NOMO-1 treated with DMSO at 0.1 percent for 48 hours (cell line): Measurements from ENCODE around the gene CCL25.

ENCODE experiments used
- DNase-seq: peaks from one replicate; lab custom pipeline; 2025; ENCODE audit not compliant: unreplicated experiment; lab: John Stamatoyannopoulos, UW

The CCL25 gene

DNA sequence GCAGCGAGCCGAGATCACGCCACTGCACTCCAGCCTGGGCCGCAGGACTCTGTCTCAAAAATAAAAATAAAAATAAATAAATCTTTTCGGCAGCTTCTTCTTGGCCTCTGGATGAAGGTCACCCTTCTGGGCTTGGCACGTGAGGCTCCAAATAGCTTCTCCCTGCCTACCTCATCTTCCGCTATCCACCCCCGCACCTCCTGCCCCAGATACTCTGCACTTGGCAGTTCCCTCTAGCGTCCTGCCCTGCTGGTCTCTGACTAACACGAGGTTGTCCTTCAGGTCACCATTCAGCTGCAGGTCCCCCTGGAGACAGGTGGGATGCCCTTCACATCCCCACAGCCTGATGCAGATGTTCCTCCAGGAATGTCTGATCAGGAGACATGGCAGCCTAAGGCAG is 8.5 kb upstream of the CCL25 start:
- no peak for DNase-seq

DNA sequence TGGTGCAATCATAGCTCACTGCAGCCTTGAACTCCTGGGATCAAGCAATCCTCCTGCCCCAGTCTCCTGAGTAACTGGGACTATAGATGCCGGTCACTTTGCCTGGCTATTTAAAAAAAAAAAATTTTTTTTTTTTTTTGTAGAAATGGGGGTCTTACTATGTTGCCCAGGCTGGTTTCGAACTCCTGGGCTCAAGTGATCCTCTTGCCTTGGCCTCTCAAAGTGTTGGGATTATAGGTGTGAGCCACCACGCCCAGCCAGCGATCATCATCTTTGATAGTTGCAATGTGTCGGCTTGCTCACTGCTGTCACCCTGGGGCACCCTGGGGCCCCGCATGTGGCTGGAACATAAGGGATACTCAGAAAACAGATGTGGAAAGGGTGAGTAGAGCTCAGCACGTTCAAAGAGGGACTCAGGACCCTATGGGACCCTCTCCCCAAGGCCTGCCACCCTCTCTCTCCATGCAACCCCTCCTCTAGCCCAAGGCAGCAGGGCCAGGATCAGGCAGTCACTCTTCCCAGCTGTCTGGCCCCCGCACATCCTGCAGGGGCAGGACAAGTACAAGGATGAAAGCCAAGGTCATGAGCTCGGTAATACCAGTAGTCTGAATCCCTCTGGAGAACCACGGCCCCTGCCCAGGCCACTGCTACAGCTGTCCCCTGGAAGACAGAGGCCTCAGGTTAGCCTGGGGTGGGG is 6.5 kb upstream of the CCL25 start:
- DNase-seq, result no peak

DNA sequence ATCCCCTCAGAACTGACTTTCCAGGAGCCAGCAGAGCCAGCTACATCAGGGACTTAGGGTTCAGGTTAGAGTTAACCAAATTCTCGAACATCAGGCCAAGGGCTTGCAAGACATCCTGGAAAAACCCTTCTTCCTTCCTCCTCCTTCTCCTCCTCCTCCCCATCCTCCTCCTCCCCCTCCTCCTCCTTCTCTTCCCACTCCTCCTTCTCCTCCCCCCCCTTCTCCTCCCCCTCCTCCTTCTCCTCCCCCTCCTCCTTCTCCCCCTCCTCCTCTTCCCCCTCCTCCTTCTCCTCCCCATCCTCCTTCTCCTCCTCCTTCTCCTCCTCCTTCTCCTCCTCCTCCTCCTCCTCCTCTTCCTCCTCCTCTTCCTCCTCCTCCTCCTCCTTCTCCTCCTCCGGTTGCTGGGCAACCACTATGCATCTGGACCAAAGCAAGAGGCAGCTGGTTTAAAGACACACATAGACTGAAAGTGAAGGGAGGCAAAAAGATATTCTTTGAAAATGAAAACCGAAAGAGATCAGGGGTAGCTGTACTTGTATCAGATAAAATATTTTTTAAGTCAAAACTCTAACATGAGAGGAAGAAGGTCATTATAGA is 5.9 kb upstream of the CCL25 start:
- no peak for DNase-seq

DNA sequence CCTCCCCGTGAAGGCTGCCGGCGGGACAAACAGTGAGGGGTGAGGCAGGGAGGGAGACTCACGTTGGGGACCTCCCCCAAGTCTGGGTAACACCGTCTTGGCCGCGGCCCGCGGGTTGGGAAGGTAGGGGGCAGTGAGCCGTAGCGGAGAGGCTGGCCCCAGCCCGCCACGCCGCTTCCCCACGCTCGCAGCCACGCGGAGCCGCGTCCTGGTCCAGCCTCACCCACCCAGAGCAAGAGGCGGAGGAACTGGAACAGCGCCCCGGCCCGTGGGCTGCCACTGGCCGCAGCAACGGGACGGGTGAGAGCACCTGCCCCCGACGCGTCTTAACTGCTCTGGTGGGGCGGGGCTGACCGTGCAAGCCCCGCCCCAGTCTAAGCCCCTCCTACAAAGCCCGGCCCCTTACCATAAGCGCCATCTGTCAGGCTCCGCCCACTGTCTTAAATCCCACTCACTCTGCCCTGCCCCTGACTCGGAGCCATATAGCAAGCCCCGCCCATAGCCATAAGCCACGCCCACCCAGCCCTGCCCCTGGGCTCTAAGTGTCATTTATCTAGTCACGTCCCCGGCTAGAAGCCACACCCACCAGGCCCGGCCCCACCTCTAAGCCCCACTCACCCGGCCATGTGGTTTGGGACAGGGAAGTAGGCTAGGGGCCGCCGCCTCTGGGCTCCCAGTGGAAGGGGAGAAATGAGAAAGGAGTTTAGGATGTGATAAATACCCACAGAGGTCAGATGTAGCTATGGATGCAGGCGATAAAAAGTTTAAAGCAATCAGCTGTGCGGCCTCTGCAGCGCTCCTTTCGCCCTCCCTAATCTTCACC is 2.1 kb upstream of the CCL25 start:
- DNase-seq, result peak; percentile 98

DNA sequence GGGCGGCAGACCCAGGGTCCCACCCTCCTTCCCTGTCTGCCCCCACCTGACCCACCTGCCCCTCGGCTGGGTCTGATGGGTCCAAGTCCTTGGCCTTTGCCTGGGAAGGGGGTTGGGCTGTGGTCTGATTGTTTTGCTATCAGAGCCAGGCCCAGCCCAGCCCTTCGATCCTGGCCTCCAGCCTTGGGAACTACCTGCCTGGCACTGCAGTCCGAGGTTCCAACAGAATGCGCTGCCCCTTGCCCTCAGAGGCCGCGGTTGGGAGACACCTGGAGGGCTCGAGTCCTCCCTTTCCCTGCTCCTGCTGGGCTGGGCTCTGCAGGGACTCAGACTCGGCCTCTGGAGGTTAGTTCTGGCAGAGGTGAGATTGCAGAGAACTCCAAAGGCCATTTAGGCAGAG is 1.6 kb downstream of the CCL25 start:
- no peak for DNase-seq

DNA sequence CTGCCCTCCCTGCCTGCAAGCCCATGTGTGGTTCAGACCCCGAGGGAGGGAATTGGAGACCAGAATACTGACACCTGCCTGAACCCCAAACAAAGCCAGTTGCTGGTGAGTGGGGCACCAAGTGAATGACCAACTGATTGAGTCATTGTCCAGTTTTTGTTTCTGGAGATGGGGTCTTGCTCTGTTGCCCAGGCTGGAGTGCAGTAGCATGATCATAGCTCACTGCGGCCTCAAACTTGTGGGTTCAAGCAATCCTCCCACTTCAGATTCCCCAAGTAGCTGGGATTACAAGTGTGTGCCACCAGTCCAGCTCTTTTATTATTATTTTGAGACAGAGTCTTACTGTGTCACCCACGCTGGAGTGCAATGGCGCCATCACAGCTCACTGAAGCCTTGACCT is 4.0 kb downstream of the CCL25 start:
- no peak for DNase-seq

DNA sequence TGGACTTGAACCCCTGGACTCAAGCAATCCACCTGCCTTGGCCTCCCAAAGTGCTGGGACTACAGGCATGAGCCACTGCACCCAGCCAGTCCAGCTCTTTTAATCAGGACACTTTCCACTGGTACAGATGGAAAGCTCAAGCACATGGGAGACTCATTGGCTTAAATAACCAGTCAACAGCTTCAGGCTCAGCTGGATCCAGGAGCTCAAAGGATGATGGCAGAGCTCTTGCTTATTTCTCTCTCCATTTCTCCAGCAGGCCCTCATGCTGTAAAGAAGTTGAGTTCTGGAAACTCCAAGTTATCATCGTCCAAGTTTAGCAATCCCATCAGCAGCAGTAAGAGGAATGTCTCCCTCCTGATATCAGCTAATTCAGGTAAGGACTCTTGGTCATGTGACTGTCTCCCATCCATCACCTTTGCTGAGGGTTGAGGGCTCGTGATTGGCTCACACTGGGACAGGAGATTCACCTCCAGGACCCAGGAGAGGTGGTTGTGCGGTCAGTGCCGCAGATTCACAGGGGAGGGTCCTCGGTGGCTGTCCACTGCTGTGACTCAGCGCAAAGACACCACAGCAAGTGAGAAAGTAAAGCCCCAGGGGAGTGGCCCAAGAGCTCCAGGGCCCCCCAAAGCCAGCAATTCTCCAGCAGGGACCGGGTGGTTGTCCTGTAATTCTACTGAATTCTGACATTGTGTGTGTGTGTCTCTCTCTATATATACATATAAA is 5.1 kb downstream of the CCL25 start:
- DNase-seq, result no peak

DNA sequence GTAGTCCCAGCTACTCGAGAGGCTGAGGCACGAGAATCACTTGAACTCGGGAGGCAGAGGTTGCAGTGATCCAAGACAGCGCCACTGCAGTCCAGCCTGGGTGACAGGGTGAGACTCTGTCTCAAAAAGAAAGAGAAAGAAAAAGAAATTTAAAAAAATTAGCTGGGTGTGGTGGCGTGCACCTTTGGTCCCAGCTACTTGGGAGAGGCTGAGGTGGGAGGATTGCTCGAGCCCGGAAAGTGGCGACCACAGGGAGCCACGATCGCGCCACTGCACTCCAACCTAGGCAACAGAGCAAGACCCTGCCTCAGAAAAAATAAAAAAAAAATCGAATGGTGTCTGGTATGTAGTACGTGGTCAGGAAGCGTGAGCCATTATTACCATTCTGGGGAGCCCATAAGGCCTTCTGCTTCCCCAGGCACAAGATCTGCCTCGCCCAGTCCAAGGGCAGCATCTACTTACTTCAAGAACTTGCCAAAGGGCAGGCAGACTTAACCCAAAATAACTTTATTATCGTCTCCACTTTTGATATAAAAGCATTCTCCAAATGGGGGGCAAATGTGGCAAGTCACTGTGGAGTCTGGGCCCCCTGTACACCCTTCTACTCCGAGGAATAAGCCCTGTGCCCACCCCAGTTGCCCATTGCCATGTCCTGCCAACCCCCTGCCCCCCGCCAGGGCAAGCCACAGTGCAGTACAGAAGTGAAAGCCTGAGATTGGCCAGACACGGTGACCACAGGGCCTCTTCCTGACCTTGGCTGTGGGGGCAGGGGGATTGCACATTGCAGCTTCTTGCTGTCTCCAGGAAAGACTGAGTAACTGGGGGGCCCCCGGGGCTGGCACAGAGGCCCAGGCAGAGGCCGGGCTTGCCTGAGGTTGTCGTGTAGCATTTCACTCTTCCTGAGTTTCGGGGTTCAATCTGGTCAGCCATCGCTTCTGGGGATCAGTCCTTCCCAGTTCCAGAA is 12.6 kb downstream of the CCL25 start:
- no peak for DNase-seq

DNA sequence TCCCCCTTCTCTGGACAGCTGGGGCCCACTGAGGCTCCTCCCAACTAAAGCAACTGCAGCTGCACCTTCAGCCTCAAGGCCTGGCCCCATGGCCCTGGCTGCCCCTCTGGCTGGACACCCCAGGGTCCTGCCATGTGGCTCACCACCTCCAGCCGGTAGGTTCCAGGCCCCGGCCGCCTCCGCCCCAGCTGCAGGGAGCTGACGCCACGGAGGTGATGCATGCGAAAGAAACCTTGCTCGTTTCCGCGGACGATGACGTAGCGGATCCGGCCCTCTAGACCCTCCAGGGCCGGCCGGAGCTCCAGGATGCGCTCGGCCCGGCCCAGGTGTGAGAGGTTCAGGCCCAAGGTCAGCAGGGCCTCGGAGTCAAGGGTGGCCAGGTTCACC is 13.3 kb downstream of the CCL25 start:
- DNase-seq, result no peak

DNA sequence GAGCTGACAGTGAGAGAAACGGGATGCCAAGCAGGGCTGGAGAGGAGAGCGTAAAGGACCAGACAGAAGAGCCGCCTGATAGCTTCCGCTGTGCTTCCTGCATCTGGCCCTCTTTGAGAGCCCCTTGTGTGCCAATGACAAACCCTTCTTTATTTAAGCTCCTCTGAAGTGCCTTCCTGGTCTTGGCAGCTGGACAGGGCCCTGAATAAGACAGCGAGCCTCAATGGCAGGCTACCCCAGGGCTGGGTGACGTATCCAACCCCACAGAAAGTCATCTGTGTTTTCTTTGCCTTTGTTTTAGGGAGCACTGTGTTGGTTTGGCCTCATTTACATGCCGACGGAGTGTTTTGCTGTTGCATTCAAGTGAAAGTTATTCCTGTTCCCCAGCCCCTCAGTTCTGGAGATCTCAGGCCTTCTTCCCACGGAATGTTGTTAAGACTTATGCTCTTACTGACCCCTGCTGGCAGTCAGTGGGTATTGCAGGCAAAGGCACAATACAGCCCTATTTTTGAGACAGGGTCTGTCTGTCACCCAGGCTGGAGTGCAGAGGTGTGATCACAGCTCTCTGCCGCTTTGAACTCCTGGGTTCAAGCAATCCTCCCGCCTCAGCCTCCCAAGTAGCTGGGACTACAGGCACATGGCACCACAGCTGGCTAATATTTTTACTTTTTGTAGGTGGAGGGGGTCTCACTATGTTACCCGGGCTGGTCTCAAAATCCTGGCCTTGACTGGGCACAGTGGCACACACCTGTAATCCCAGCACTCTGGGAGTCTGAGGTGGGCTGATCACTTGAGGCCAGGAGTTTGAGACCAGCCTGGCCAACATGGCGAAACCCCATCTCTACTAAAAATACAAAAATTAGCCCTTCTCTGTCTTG is 16.8 kb downstream of the CCL25 start:
- DNase-seq, result no peak

DNA sequence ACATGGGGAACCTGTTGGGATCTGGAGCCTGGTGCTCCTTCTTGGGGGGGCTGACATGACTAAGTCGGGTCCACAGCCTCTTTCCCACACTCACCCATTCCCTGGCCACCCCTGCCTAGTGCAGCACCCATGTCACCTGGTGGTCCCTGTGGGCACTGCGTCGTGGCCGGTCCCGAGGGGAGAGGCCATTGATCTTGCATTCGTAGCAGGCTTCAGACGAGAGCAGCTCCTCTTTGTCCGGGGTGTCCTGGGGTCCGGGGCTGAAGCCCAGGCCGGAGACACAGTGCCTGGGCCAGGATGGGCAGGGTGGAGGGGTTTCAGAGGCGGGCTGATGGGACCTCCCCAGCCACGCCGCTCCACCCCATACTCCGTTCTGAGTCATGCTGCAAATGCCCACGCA is 19.4 kb downstream of the CCL25 start:
- DNase-seq, result no peak

DNA sequence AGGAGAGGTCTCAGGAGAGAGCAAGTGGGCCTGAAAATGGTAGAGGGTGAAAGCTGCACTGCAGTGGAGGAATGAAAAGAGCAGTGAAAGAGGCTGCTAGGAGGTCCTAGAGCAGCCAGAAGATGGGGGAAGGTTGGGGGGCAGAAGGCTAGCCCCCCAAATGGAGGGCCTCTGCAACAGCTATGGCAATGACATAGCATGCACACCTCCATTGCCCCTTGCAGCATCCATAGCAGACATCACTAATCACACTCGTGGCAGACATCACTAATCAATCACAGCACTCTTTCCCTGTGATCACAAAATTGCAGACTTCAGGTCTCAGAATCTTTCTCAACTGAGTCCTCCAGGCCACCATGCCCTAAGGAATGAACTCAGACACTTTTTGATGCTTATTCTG is 21.9 kb downstream of the CCL25 start:
- DNase-seq, result no peak

DNA sequence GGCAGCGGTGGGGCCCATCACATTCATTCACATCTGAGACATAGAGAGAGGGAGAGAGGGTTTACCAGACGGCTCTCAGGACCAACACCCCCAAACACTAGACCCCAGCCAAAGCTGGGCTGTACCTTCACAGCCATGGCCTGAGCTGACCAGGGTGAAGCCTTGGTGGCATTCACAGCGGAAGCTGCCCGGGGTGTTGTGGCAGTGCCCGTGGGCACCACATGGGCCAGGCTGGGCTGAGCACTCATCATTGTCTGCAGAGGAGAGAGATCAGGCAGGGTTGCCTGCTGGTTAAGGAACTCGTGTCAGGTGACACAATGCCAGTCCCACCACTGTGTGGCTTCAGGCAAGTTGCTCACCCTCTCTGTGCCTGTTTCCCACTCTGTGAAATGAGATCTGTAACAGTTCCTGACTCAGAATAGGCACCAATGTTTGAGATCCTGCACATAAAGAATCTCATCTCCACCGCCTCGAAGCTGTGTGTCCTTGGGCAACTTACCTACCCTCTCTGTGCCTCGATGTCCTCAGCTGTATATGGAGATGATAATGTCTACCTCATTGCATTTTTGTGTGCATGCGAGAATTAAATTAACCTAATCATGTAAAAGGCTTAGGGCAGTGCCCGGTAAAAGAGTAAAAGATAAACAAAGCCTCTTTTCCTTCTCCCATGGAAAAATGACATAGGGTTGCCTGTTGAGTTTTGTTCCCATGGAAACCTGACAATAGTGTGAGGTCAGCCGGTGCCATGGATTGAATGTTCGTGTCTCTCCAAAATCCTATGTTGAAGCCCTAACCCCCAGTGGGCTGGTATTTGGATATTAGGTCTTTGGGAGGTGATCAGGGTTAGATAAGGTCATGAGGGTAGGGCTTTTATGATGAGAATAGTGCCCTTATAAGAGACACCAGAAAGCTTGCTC is 22.9 kb downstream of the CCL25 start:
- DNase-seq, result no peak

DNA sequence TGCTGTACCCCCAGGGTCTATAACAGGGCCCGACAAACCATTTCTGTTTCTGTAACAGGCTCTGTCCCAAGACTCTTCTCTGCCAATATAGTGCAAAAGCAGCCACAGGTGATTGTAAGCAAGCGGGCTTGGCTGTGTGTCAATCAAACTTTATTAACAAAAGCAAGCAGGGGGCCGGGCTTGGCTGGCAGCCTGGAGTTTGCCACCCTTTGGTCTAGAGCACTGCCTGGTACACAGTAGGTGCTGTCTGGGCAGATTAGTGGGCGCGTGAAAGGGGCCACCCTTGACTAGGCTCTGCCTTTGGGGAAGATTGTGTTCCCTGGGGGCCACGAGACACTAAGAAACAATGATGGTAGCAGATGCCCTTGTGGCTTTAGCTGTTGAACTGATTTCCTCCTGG is 27.4 kb downstream of the CCL25 start:
- no peak for DNase-seq

DNA sequence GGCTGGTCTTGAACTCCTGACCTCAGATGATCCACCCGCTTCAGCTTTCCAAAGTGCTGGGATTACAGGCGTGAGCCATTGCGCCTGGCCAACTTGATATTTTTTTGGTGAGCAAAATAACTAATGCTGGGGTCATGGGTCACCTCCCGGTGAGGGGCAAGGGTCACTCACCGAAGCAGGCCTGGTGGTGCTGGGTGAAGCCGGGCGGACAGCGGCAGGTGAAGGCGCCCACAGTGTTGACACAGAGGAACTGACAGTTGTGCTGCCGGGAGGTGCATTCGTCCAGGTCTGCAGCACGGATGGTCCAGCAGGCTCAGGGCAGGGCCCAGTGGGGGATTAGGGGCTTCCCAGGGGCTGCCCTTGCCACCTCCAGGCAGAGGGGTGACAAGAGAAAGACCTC is 28.3 kb downstream of the CCL25 start:
- DNase-seq, result no peak

DNA sequence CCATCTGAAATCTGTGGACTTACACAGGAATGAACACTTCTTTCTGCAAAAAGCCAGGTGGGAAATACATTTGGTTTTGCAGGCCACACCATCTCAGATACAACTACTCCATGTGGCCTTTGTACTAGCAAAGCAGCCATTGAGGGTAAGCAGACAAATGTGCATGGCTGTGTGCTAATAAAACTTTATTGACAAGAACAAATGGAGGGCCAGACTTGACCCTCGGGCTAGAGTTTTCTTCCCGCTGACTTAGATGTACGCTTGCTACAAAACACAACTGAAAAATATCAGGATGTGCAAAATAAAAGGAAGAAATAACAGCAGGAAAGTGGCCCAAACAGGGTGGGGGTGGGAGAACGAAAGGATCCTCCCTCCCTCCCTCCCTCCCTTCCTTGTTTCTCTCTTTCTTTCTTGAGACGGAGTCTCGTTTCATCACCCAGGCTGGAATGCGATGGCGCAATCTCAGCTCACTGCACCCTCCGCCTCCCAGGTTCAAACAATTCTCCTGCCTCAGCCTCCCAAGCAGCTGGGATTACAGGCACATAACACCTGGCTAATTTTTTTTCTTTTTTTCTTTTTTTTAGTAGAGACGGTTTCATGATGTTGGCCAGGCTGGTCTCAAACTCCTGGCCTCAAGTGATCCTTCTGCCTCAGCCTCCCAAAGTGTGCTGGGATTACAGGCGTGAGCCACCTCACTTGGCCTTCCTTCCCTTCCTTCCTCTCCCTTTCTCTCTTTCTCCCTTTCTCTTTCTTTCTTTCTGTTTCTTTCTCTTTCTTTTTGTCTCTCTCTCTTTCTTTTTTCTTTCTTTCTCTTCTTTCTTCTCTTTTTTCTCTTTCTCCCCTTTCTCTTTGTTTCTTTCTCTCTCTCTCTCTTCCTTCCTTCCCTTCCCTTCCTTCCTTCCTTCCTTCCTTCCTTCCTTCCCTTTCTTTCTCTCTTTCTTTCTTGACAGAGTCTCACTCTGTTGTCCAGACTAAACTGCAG is 29.3 kb downstream of the CCL25 start:
- no peak for DNase-seq

DNA sequence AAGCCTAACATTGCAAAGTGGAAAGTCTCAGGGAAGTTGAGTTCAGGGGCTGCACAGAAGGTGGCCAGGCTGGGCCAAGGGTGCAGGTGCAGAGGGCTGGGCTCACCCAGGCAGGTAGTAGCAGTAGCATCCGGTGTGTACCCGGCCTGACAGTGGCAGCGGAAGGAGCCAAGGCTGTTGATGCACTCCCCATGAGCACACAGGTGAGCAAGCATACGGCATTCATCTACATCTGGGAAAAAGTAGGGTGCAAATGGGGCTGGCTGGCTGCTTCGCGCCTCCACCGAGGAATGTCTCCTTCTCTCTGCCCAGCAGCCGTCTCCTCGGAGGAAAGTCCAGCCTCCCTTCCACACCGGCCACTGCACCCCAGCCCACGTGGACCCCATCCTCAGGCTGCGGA is 30.6 kb downstream of the CCL25 start:
- no peak for DNase-seq
